ENCODE measurements around the gene PSMA5.
"Not testable (repeated sequence)": the region's sequence is repeated elsewhere in the genome, so short reads cannot be mapped to it uniquely, and the experiment has no call there.

PSMA5 gene

DNA sequence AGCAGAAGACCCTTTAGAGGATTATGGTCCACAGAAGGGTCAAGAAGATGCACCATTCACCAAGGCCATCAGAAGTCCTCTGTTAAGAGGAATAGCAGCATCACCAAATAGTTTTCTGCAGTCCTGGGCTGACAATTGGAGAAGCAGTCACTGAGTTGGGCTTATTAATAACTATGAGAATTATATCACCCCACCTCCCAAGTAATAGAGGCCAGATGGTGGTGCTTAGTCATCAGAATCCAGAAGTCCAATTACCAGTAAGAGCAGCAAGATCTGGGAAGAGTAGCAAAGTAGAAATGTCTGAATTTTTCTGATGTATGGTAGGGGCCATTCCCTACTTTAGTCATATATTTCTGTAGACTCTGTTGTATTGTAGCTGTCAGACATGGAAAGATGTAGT lies 6.1 kb upstream of the PSMA5 start:
- no peak for DNase-seq (ENCODE audit: low read depth)

GRCh38 chr1:109427171-109427467 lies 871 bp upstream of the PSMA5 start:
- no peak for DNase-seq (ENCODE audit: low read depth)

GRCh38 chr1:109425391-109426280 lies 612 bp downstream of the PSMA5 start:
- peak; percentile 56 for DNase-seq (ENCODE audit: low read depth)

DNA sequence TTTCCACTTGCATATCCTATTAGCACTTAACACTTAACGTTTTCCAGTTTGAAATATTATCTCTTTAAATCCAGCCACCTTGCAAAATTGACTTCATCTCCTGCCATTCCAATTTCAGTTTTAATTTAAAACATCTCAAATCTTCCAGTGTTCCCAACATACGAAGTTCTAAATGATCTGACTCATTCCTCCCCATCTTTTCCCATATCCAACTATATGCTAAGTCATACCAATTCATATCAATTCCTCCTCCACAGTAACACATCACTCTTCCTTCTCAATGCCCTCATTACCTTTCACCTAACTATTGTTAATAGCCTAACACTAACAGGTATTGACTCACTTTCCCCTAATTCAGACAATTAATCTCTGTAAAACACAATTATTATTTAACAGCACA lies 2.8 kb downstream of the PSMA5 start:
- no peak for DNase-seq (ENCODE audit: low read depth)

- DNase-seq (ENCODE audit: low read depth), result no peak
These were observed 13.7 kb downstream of the PSMA5 start for GRCh38 chr1:109412551-109412950.

- DNase-seq (ENCODE audit: low read depth), result no peak
These were observed 21.4 kb downstream of the PSMA5 start for GRCh38 chr1:109404838-109405237.

- no peak for DNase-seq (ENCODE audit: low read depth)
These were observed 24.2 kb downstream of the PSMA5 start for GRCh38 chr1:109402025-109402424.

GRCh38 chr1:109400035-109400655 lies 26.1 kb downstream of the PSMA5 start:
- no peak for DNase-seq (ENCODE audit: low read depth)

- DNase-seq (ENCODE audit: low read depth), result no peak
These were observed 26.8 kb downstream of the PSMA5 start for GRCh38 chr1:109399326-109399957.

GRCh38 chr1:109398343-109399225 lies 27.7 kb downstream of the PSMA5 start:
- no peak for DNase-seq (ENCODE audit: low read depth)

DNA sequence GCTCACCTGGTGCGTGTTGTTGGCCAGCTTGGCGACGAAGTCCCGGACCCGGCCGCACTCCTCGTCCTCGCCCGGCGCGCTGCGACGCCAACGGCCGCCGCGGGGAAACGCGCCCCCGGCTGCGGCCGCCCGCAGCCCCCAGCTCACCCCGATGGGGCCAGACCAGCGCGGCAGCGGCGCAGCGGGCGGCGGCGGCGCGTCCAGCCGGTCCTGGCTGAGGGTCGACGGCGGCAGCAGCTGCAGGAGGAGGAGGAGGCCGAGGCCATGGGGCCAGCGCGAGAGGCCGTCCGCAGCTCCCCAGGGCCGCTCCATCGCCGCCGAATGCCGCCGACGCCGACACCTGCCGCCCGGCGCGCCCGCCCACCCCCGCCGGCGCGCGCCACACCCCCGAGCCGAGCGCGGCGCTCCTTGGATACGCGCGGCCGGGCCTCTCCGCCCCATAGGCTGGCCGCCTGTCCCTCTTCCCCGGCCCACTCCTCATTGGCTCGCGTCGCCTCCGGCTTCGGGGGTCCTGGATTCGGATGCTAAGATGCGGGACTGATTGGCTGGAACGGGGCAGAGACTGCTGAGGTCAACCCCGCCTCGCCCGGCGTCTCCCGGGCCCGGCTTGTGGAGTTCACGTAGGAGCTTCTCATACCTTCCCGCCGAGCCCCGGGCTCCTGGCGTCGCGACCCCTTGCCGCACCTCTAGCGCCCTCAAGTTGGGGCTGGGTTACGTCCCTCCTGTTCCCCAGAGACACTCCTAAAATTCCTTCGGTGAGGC lies 28.5 kb downstream of the PSMA5 start, which contains the start of gene SORT1:
SORT1 (minus strand) TSS at position 338 of the 762 bp plus-strand sequence; CDS start at position 312, 26 bp downstream.
- no peak for DNase-seq (ENCODE audit: low read depth)

- DNase-seq (ENCODE audit: low read depth), result no peak
These were observed 29.2 kb downstream of the PSMA5 start for GRCh38 chr1:109396871-109397580.

DNA sequence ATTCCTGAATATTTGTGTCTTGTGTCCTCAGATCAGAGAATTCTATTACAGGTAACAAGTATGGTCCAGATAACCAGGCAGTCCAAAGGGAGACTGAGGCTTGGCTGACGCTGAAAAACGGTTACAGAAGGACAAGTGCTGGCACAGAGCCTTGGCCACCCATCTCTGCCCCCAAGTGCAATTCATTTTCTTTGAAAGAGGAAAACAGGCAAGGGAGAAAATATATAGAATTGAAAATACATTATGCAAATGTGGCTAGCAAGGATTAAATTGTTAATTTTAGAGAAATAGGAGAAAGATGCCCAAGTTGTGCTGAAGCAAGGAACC lies 29.8 kb downstream of the PSMA5 start:
- DNase-seq (ENCODE audit: low read depth), result no peak

DNA sequence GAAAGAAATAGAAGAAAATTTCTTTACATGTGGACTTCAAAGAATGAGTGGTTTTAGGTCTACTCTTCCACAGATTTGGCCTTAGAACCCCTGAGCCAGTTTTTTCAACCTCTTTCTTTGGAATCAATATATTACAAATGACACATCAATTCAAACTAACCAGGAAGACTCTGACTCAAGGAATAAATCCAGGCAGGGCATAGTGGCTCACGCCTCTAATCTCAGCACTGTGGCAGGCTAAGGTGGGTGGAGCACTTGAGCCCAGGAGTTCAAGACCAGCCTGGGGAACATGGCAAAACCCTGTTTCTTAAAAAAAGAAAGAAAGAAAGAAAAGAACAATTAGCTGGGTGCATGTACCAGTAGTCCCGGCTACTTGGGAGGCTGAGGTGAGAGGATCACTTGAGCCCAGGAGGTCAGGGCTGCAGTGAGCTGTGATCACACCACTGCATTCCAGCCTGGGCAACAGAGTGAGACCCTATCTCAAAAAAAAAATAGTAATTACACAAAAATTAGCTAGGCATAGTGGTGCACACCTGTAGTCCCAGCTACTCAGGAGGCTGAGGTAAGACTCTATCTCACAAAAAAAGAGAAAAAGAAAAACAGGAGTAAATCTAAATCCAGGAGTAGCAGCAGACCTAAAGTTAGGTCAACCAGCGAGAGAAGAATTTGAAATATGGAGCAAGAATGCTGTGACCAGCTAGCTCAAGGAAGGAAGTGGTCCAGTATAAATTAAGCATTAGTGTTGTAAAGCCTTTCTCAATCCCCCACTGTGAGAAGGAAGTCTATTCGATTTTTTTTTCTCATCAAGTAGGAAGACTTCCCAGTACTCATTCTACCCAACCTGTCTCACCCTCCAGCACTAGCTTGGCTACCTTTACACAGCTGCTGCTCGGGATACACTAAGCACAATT lies 30.4 kb downstream of the PSMA5 start:
- DNase-seq (ENCODE audit: low read depth), result no peak

DNA sequence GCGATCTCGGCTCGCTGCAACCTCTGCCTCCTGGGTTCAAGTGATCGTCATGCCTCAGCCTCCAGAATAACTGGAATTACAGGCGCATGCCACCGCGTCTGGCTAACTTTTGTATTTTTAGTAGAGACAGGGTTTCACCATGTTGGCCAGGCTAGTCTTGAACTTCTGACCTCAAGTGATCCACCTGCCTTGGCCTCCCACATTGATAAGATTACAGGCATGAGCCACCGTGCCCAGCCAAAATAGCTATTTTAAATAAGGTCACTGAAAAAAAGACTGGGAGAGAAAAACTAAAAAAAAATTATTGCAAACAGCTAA lies 31.0 kb downstream of the PSMA5 start:
- DNase-seq (ENCODE audit: low read depth), result not testable (repeated sequence)

- DNase-seq (ENCODE audit: low read depth), result no peak
These were observed 31.5 kb downstream of the PSMA5 start for GRCh38 chr1:109394591-109395281.

DNA sequence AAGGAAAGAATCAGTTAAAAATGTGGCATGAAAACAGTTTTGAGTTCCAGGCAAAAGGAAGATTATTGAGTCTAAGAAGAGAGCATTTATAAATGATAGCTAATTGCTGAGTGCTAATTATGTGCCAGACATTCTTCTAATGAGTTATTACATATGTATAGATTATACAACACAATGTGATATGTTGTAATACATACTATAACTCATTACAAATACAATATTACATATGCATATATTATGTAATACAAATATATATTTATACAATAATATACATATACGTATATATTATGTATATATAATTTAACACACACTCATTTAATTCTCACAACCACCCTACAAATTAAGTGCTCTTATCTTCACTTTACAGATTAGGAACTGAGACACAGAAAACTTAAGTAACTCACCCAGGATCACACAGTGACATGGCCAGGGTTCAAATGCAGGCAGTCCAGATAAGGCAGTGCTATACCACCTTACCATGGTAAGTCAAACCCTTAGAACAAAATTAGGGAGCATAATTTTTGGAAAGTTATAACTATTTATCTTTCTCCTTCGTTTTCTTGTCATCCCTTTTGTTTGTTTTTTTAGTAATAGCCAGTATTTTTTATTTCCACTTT lies 32.5 kb downstream of the PSMA5 start:
- no peak for DNase-seq (ENCODE audit: low read depth)

GRCh38 chr1:109392788-109393616 lies 33.2 kb downstream of the PSMA5 start:
- no peak for DNase-seq (ENCODE audit: low read depth)

Data from HS-27A (cell line).